Measurements from ENCODE around the gene CCDC40.

- TF ChIP-seq, protein P1, sequence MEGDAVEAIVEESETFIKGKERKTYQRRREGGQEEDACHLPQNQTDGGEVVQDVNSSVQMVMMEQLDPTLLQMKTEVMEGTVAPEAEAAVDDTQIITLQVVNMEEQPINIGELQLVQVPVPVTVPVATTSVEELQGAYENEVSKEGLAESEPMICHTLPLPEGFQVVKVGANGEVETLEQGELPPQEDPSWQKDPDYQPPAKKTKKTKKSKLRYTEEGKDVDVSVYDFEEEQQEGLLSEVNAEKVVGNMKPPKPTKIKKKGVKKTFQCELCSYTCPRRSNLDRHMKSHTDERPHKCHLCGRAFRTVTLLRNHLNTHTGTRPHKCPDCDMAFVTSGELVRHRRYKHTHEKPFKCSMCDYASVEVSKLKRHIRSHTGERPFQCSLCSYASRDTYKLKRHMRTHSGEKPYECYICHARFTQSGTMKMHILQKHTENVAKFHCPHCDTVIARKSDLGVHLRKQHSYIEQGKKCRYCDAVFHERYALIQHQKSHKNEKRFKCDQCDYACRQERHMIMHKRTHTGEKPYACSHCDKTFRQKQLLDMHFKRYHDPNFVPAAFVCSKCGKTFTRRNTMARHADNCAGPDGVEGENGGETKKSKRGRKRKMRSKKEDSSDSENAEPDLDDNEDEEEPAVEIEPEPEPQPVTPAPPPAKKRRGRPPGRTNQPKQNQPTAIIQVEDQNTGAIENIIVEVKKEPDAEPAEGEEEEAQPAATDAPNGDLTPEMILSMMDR (conservative IDR thresholded peaks at IDR 0.05): no peak
- no peak for TF ChIP-seq EZH2 (IDR thresholded peaks at IDR 0.05; ENCODE audit: low read depth)
These were observed 10.6 kb upstream of the CCDC40 start for GRCh38 chr17:80025796-80026195.
